Adipocyte (in vitro differentiated cells): ENCODE data around the gene SV2C.
"Not testable (repeated sequence)": the region's sequence is repeated elsewhere in the genome, so short reads cannot be mapped to it uniquely, and the experiment has no call there.

Experiments
- DNase-seq: peaks from one replicate; pipeline ENCODE4 v3.0.0-alpha.2; 2015; ENCODE audit warnings: low read depth
- H3K27me3 ChIP-seq: replicated peaks from 2 replicates; pipeline ENCODE4 v1.7.0; 2013; ENCODE audit warnings: mild to moderate bottlenecking, low read length, moderate library complexity; ENCODE audit not compliant: control insufficient read depth, insufficient read depth
- H3K36me3 ChIP-seq: 2 replicates; pipeline ENCODE4 v1.7.0; 2013; ENCODE audit warnings: low read length, mild to moderate bottlenecking, moderate library complexity; ENCODE audit not compliant: control insufficient read depth, insufficient read depth, severe bottlenecking
- H3K4me1 ChIP-seq: 2 replicates; pipeline ENCODE4 v1.7.0; 2013; ENCODE audit warnings: mild to moderate bottlenecking, low read length, moderate library complexity; ENCODE audit not compliant: control insufficient read depth, insufficient read depth
- H3K4me3 ChIP-seq: 2 replicates; pipeline ENCODE4 v1.7.0; 2013; ENCODE audit warnings: mild to moderate bottlenecking, low read length, moderate library complexity
- H3K9ac ChIP-seq: 2 replicates; pipeline ENCODE4 v1.7.0; 2013; ENCODE audit warnings: mild to moderate bottlenecking, low read length, moderate library complexity
- H3K9me3 ChIP-seq: 2 replicates; pipeline ENCODE4 v1.7.0; 2013; ENCODE audit warnings: mild to moderate bottlenecking, low read length, moderate library complexity; ENCODE audit not compliant: control insufficient read depth

The SV2C gene

GRCh38 chr5:76081811-76082771 lies 1.1 kb upstream of the SV2C start:
- Histone ChIP-seq H3K4me3 (no peak overlapping the region), H3K27me3 (peaks cover 33% of the 10 kb centered on the region), H3K4me1 (peaks cover 4% of the 10 kb centered on the region), H3K9me3 (no peaks in the 10 kb centered on the region), H3K9ac (no peak overlapping the region), H3K36me3 (no peaks in the 10 kb centered on the region)
- DNase-seq: no peak

- no peak overlapping the region for H3K9ac ChIP-seq
- peak; percentile 13 for DNase-seq
- peaks cover 4% of the 10 kb centered on the region for H3K4me1 ChIP-seq
- no peaks in the 10 kb centered on the region for H3K36me3 ChIP-seq
- H3K27me3 ChIP-seq: peaks cover 38% of the 10 kb centered on the region
- peak overlapping the region; percentile 37 for H3K4me3 ChIP-seq
- H3K9me3 ChIP-seq: no peaks in the 10 kb centered on the region
Observed at GRCh38 chr5:76083555-76084495, 642 bp downstream of the SV2C start.

DNA sequence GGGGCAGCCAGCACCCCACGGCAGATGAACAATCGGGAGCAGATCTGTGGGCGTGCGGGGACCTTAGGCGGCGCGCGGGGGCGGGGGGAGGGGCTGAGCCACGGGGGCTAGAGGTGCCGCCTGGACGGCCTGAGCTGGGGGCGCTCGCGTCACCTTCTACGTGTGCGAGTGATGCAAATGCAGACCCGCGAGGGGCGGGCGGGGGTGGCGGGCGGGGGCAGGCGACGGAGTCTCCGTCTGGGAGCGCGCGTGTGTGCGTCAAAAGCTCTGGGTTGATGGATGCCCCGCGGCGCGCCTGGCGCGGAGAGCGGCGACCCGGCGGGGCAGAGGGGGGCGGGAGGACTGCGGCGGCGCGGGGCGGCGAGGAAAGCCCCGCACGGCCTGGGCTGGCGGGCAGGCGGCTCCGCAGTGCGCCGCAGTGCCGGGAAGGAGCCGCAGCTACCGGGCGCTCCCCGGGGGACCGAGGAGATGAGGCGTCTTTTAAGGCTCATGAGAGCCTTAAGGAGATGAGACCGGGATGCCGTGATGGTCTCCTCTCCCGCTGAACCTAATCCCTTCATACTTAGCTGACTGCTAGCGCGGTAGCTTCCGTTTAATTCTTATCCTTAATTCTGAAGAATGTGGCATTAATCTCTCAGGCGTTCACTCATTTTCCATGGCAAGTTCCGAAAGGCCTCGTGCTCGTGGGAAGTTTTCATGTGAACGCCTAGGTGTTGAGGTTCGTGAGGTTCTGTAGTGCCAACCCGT lies 1.5 kb downstream of the SV2C start:
- Histone ChIP-seq H3K36me3 (no peaks in the 10 kb centered on the region), H3K9me3 (no peaks in the 10 kb centered on the region), H3K9ac (no peak overlapping the region), H3K4me3 (no peak overlapping the region), H3K27me3 (peaks cover 38% of the 10 kb centered on the region), H3K4me1 (peaks cover 4% of the 10 kb centered on the region)
- DNase-seq: no peak

- DNase-seq: peak; percentile 10
- peaks cover 4% of the 10 kb centered on the region for H3K4me1 ChIP-seq
- H3K9me3 ChIP-seq: no peaks in the 10 kb centered on the region
- H3K27me3 ChIP-seq: peaks cover 38% of the 10 kb centered on the region
- H3K9ac ChIP-seq: no peak overlapping the region
- no peaks in the 10 kb centered on the region for H3K36me3 ChIP-seq
- no peak overlapping the region for H3K4me3 ChIP-seq
Observed at GRCh38 chr5:76085243-76085579, 2.0 kb downstream of the SV2C start.

DNA sequence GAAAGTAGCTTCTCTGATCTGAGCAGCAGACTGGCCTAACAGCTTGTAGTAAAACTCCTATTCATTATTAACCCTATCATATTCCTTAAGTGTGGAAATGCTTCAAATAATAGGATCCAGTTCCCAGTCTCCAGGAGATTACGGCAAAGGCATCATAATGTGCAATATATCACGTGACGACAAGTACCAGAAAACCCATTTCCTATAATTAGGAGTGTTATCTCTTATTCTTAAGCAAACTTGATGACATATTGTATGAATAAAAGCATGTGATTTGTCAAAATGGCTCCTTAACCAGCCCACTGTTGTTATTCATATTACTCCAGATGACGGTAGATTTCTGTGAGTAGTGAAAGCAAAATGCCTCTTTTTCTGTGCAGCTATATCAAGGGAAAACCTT lies 2.9 kb downstream of the SV2C start:
- peaks cover 33% of the 10 kb centered on the region for H3K27me3 ChIP-seq
- H3K9ac ChIP-seq: no peak overlapping the region
- no peak overlapping the region for H3K4me3 ChIP-seq
- peaks cover 4% of the 10 kb centered on the region for H3K4me1 ChIP-seq
- no peaks in the 10 kb centered on the region for H3K36me3 ChIP-seq
- no peak for DNase-seq
- no peaks in the 10 kb centered on the region for H3K9me3 ChIP-seq

GRCh38 chr5:76089156-76089555 lies 6.0 kb downstream of the SV2C start:
- not testable (repeated sequence) for H3K9me3 ChIP-seq, H3K9ac ChIP-seq, H3K4me1 ChIP-seq, H3K4me3 ChIP-seq, H3K36me3 ChIP-seq, DNase-seq
- peaks cover 20% of the 10 kb centered on the region for H3K27me3 ChIP-seq

DNA sequence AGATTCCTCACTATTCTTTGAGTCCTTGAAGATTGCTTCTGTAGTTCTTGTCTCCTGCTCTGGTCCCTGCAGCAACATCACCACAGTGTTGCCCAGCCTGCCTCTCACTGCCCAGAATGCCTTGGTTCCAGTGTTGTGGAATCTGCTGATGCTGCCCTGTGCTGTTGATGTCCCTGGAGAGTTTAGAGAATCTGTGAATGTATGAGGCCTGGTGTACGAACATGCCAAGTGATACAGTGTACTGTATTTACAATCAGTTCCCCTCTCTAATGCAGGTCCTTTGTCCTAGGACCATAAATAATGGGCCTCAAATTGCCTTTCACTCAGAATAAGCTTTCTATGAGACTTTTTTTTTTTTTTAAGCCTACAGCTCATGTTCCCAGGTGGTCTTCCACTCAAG lies 8.2 kb downstream of the SV2C start:
- DNase-seq: no peak
- Histone ChIP-seq H3K4me3 (no peak overlapping the region), H3K36me3 (no peaks in the 10 kb centered on the region), H3K9ac (no peak overlapping the region), H3K9me3 (peaks cover 5% of the 10 kb centered on the region), H3K27me3 (peaks cover 4% of the 10 kb centered on the region), H3K4me1 (no peaks in the 10 kb centered on the region)

DNA sequence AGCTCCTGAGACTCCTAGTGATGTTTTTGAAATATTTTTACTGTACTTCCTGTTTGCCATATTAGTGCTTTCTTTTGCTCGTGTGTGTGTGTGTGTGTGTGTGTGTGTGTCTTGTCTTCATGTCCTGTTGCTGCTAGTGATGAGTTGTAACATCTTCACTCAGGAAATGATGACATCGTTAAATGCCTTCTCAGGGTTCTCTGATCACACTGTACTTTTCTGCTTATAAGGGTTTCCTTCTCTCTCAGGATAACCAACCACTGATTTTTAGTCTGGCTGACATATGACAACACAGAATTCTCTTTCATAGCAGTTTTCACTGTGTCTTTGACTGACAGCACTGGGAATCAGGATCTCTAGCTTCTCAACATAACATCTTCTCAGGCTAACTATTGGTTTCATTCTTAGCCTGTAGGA lies 16.1 kb downstream of the SV2C start:
- H3K27me3 ChIP-seq: no peaks in the 10 kb centered on the region
- H3K9ac ChIP-seq: no peak overlapping the region
- no peak overlapping the region for H3K4me3 ChIP-seq
- H3K4me1 ChIP-seq: no peaks in the 10 kb centered on the region
- H3K9me3 ChIP-seq: peaks cover 5% of the 10 kb centered on the region
- no peaks in the 10 kb centered on the region for H3K36me3 ChIP-seq
- no peak for DNase-seq

DNA sequence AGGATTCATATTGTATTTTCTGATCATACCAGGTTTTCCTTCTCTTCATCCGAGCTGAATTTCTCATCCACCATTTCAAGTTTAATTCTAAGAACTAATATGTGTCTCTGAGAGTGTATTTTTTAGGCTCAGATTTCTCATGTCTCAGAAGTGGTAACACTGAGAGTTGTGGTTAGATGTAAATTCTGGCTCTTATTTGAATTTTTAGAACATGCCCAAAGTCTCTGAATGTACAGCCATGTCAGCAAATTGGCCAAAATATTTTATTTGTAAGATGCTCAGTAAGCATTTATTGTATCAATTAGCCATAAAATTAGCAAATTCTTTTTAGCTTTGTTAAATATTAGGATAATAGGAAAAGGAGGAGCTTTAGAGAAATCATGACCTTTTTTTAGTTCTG lies 16.6 kb downstream of the SV2C start:
- no peaks in the 10 kb centered on the region for H3K4me1 ChIP-seq
- H3K27me3 ChIP-seq: no peaks in the 10 kb centered on the region
- H3K9ac ChIP-seq: no peak overlapping the region
- peaks cover under 1% of the 10 kb centered on the region for H3K9me3 ChIP-seq
- no peak for DNase-seq
- H3K36me3 ChIP-seq: no peaks in the 10 kb centered on the region
- H3K4me3 ChIP-seq: no peak overlapping the region

GRCh38 chr5:76104027-76104426 lies 20.8 kb downstream of the SV2C start:
- Histone ChIP-seq H3K4me3 (no peak overlapping the region), H3K36me3 (no peaks in the 10 kb centered on the region), H3K27me3 (no peaks in the 10 kb centered on the region), H3K9ac (no peak overlapping the region), H3K9me3 (no peaks in the 10 kb centered on the region), H3K4me1 (no peaks in the 10 kb centered on the region)
- DNase-seq: peak; percentile 23

DNA sequence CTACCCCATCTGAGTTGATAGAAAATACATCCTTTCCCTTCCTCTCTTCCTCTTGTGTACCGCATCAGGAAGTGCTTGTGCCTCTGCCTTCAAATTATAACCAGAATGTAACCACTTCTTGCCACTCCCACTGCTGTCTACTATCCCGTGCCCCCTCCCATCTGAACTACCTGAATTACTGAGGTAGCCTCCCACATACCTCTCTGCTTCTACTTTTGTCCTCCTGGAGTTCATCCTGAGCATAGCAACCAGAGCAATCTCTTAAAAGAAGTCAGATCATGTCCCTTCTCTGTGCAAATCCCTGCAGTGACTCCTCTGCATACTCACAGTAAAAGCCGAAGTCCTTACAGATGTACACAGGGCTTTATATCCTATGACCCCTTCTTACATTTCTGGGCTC lies 23.0 kb downstream of the SV2C start:
- Histone ChIP-seq H3K9me3 (no peaks in the 10 kb centered on the region), H3K4me3 (no peak overlapping the region), H3K4me1 (no peaks in the 10 kb centered on the region), H3K9ac (no peak overlapping the region), H3K36me3 (no peaks in the 10 kb centered on the region), H3K27me3 (no peaks in the 10 kb centered on the region)
- no peak for DNase-seq
